Peyer's patch (tissue), 4 donors: ENCODE results near the gene RPTOR. TPM values are rescaled to one million over a fixed set of nuclear protein-coding genes. Genes with fewer than 3 reads are reported as not detected.

Source experiments
- DNase-seq, 3 donors: peaks; one replicate each; pipeline ENCODE4 v3.0.0-alpha.2; 2017 to 2019
- H3K27ac ChIP-seq, 4 donors: fragments of 200-600 bp; sonication (generic); one replicate each; pipeline ENCODE4 v1.5.1; 2016 to 2019
- H3K27me3 ChIP-seq, 2 donors: fragments of 200-600 bp; sonication (generic); one replicate each; pipeline ENCODE4 v1.5.1; 2019
- H3K36me3 ChIP-seq, 3 donors: fragments of 200-600 bp; sonication (generic); one replicate each; pipeline ENCODE4 v1.5.1; 2016 to 2019
- H3K4me1 ChIP-seq, 4 donors: fragments of 200-600 bp; sonication (generic); one replicate each; pipeline ENCODE4 v1.5.1; 2016 to 2019
- H3K4me3 ChIP-seq, 4 donors: fragments of 200-600 bp; sonication (generic); 1 replicate in 3 of 4; 2 replicates in 1 of 4; pipeline ENCODE4 v1.5.1; 2016 to 2019; ENCODE audit warnings: mild to moderate bottlenecking in 1 of 4
- H3K9me3 ChIP-seq, 4 donors: fragments of 200-600 bp; sonication (generic); one replicate each; pipeline ENCODE4 v1.5.1; 2016 to 2019; ENCODE audit warnings: mild to moderate bottlenecking in 1 of 4
- POLR2A ChIP-seq, 2 donors: fragments of 450-650 bp; IDR thresholded peaks; one replicate each; pipeline ENCODE4 v1.5.1; 2017; ENCODE audit warnings: antibody characterized with exemption in 2 of 2, mild to moderate bottlenecking in 2 of 2, moderate library complexity in 2 of 2
- total RNA-seq, 4 donors: library from RNA; depleted of rRNA; stranded (reverse); fragments of >200 nt; gene quantifications; one replicate each; pipeline ENCODE4 v1.1.0, GENCODE V29; 2016
- TF ChIP-seq, protein P1 (sequence below), 6 experiments: fragments of 450-650 bp in 4 of 6; fragments of 200-600 bp in 2 of 6; sonication (generic) in 1 of 6; IDR thresholded peaks; one replicate each; pipeline ENCODE4 v1.5.1; 2017 to 2019; ENCODE audit warnings: antibody characterized with exemption in 6 of 6, mild to moderate bottlenecking in 3 of 6, moderate library complexity in 1 of 6

RPTOR gene
- total RNA-seq, 4 donors from 2014 or later: 42.4 to 73.6 (median 64.2) TPM

GRCh38 chr17:80782536-80783427 lies 238.1 kb downstream of the RPTOR start:
- H3K4me1 ChIP-seq: peaks cover 0 to 13% (median 0%) of the 10 kb centered on the region in 4 donors
- peak in 1 of 3 donors; percentile 49 for DNase-seq
- H3K9me3 ChIP-seq: no peaks in the 10 kb centered on the region
- H3K36me3 ChIP-seq: no peaks in the 10 kb centered on the region
- no peak overlapping the region for H3K4me3 ChIP-seq
- TF ChIP-seq, protein P1, sequence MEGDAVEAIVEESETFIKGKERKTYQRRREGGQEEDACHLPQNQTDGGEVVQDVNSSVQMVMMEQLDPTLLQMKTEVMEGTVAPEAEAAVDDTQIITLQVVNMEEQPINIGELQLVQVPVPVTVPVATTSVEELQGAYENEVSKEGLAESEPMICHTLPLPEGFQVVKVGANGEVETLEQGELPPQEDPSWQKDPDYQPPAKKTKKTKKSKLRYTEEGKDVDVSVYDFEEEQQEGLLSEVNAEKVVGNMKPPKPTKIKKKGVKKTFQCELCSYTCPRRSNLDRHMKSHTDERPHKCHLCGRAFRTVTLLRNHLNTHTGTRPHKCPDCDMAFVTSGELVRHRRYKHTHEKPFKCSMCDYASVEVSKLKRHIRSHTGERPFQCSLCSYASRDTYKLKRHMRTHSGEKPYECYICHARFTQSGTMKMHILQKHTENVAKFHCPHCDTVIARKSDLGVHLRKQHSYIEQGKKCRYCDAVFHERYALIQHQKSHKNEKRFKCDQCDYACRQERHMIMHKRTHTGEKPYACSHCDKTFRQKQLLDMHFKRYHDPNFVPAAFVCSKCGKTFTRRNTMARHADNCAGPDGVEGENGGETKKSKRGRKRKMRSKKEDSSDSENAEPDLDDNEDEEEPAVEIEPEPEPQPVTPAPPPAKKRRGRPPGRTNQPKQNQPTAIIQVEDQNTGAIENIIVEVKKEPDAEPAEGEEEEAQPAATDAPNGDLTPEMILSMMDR (IDR thresholded peaks at IDR 0.05): no peak
- no peak for TF ChIP-seq POLR2A (IDR thresholded peaks at IDR 0.05)
- H3K27me3 ChIP-seq: no peaks in the 10 kb centered on the region
- H3K27ac ChIP-seq: peak overlapping the region; percentile 20 to 53 (median 34)

DNA sequence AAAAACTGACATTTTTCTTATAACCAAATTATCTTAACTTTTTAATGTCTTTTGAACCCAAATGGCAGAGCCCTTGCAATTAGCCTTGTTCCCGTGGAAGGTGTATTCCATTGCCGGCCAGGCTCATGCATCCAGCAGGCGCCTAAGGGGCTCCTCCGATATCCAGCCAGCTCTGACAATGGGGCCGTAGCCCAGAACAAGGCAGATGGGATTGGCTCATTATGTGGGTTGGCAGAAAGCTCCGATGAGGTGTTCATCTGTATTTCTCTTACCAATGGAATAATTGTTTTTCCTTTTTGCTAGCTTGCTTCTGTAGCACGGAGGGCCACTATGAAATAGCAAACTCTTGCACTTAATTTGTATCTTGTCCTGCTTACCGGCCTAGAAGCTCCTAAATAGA lies 238.8 kb downstream of the RPTOR start:
- Histone ChIP-seq H3K9me3 (no peaks in the 10 kb centered on the region), H3K27me3 (no peaks in the 10 kb centered on the region), H3K4me3 (no peak overlapping the region), H3K36me3 (no peaks in the 10 kb centered on the region), H3K4me1 (peaks cover 0 to 13% (median 0%) of the 10 kb centered on the region in 4 donors), H3K27ac (peak overlapping the region in 1 of 4 donors; percentile 18)
- TF ChIP-seq POLR2A (IDR thresholded peaks at IDR 0.05): no peak
- TF ChIP-seq, protein P1 (IDR thresholded peaks at IDR 0.05): no peak
- DNase-seq: peak in 1 of 3 donors; percentile 37

DNA sequence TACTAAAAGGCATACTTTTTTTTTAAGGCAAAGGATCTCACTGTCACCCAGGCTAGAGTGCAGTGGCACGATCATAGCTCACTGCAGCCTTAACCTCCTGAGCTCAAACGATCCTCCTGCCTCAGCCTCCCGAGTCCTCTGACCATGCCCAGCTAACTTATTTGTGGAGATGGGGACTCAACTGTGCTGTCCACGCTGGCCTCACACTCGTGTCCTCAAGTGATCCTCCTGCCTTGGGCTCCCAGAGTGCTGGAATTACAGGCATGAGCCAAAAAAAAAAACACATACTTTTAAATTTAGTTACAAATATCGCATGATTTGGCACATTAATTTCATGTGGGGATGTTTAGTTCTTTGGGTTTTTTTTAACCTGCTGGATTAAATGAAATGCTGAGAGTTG lies 239.3 kb downstream of the RPTOR start:
- H3K4me3 ChIP-seq: no peak overlapping the region
- H3K27ac ChIP-seq: peak overlapping the region in 1 of 4 donors; percentile 18
- no peaks in the 10 kb centered on the region for H3K36me3 ChIP-seq
- TF ChIP-seq POLR2A (IDR thresholded peaks at IDR 0.05): no peak
- TF ChIP-seq, protein P1 (IDR thresholded peaks at IDR 0.05): no peak
- peaks cover 0 to 13% (median 2%) of the 10 kb centered on the region in 4 donors for H3K4me1 ChIP-seq
- DNase-seq: no peak
- no peaks in the 10 kb centered on the region for H3K27me3 ChIP-seq
- no peaks in the 10 kb centered on the region for H3K9me3 ChIP-seq

GRCh38 chr17:80785477-80786178 lies 241.0 kb downstream of the RPTOR start:
- H3K9me3 ChIP-seq: no peaks in the 10 kb centered on the region
- H3K4me3 ChIP-seq: no peak overlapping the region
- H3K27ac ChIP-seq: no peak overlapping the region
- DNase-seq: no peak
- H3K27me3 ChIP-seq: no peaks in the 10 kb centered on the region
- TF ChIP-seq, protein P1 (IDR thresholded peaks at IDR 0.05): no peak
- no peak for TF ChIP-seq POLR2A (IDR thresholded peaks at IDR 0.05)
- peaks cover 0 to 19% (median 10%) of the 10 kb centered on the region in 4 donors for H3K4me1 ChIP-seq
- H3K36me3 ChIP-seq: no peaks in the 10 kb centered on the region

- Histone ChIP-seq H3K9me3 (no peaks in the 10 kb centered on the region), H3K4me3 (no peak overlapping the region), H3K4me1 (peaks cover 0 to 21% (median 13%) of the 10 kb centered on the region in 4 donors), H3K36me3 (no peaks in the 10 kb centered on the region), H3K27me3 (no peaks in the 10 kb centered on the region), H3K27ac (no peak overlapping the region)
- DNase-seq: no peak
- TF ChIP-seq, protein P1 (IDR thresholded peaks at IDR 0.05): no peak
- TF ChIP-seq POLR2A (IDR thresholded peaks at IDR 0.05): no peak
These were observed 241.8 kb downstream of the RPTOR start for GRCh38 chr17:80786470-80786869.
